ENCODE data around the gene TMEM141. TPM values are rescaled to one million over a fixed set of nuclear protein-coding genes. Genes with fewer than 3 reads are reported as not detected.

Gene TMEM141
- polyA plus RNA-seq, 1 of the 3 experiments (the other 2 are of a cell fraction) = 112 TPM

- ChIA-PET POLR2A (no interaction called here), CTCF (interaction anchor here (1.1 to 5.0 kb wide), 3 partner anchors 35 to 240 kb away, joined by 4 to 36 read pairs (median 4); partner anchors contain the start of gene AJM1)
- Histone ChIP-seq H3K4me3 (ENCODE audit: low read depth in 2 of 2, low read length in 1 of 2) (no peak overlapping the region), H3K9me3 (no peaks in the 10 kb centered on the region), H3K4me2 (no peak overlapping the region), H3K27ac (ENCODE audit: low read depth in 2 of 2, low read length in 1 of 2) (no peak overlapping the region), H3K9me2 (no peaks in the 10 kb centered on the region), H3K79me2 (ENCODE audit: insufficient read depth) (peaks cover 11% of the 10 kb centered on the region), H3K9ac (no peak overlapping the region), H3K27me3 (ENCODE audit: insufficient read depth) (no peaks in the 10 kb centered on the region), H4K20me1 (ENCODE audit: insufficient read depth) (peaks cover 5% of the 10 kb centered on the region; the same call in 1 of the 2 replicates), H2AFZ (ENCODE audit: low read depth) (no peak overlapping the region), H3K36me3 (replicated peaks in 1 of 2; ENCODE audit: control insufficient read depth in 1 of 2, insufficient read depth in 2 of 2, low read length in 1 of 2) (peaks cover 0 to 9% of the 10 kb centered on the region in 2 experiments), H3K4me1 (ENCODE audit: control insufficient read depth in 1 of 2, insufficient read depth in 2 of 2, low read depth in 1 of 2, low read length in 1 of 2) (peaks cover 6 to 54% of the 10 kb centered on the region in 2 experiments), H3F3A (replicated peaks; ENCODE audit: insufficient read depth) (peaks cover 14% of the 10 kb centered on the region)
- no peak for DNase-seq
- WGBS (ENCODE audit: low lambda C conversion rate) = 89% methylated on average over 6 of the region's 6 CpGs
- TF ChIP-seq SMC3 (IDR thresholded peaks at IDR 0.05; ENCODE audit: low read depth, low read length) (no peak), SIN3A (IDR thresholded peaks at IDR 0.05; ENCODE audit: borderline replicate concordance, low read depth, low read length) (no peak), REST (IDR thresholded peaks at IDR 0.05; ENCODE audit: low read depth, low read length) (no peak), EP300 (IDR thresholded peaks at IDR 0.05; ENCODE audit: borderline replicate concordance in 1 of 2, low read depth in 1 of 2, low read length in 1 of 2) (no peak), MXI1 (IDR thresholded peaks at IDR 0.05; ENCODE audit: low read depth, low read length) (no peak), POLR2AphosphoS5 (IDR thresholded peaks at IDR 0.05; ENCODE audit: low read depth, low read length) (no peak), IRF3 (IDR thresholded peaks at IDR 0.05; ENCODE audit: low read depth, low read length) (no peak), NFIC (IDR thresholded peaks at IDR 0.05; ENCODE audit: borderline replicate concordance) (no peak), RFX5 (IDR thresholded peaks at IDR 0.05; ENCODE audit: low read length) (no peak), MAX (IDR thresholded peaks at IDR 0.05; ENCODE audit: low read depth) (no peak), RXRA (IDR thresholded peaks at IDR 0.05; ENCODE audit: borderline replicate concordance, low read depth) (no peak), GATA2 (CRISPR knock-in tag; IDR thresholded peaks at IDR 0.05) (no peak), TAF1 (IDR thresholded peaks at IDR 0.05; ENCODE audit: borderline replicate concordance, low read depth, low read length) (no peak), RAD21 (IDR thresholded peaks at IDR 0.05; ENCODE audit: low read length) (no peak), TCF12 (IDR thresholded peaks at IDR 0.05) (no peak), FOSL2 (IDR thresholded peaks at IDR 0.05; ENCODE audit: borderline replicate concordance, low read depth) (no peak)
These were observed 3.8 kb downstream of the TMEM141 start for GRCh38 chr9:136795000-136795348.
